Effector memory CD8-positive, alpha-beta T cell (primary cell): ENCODE results near the gene EPB41L1.

Source experiments
- ATAC-seq: fragments of 150-1000 bp; cut with Tn5 transposase; replicated peaks from 2 replicates; pipeline ENCODE4 v1.10.0; 2021; ENCODE audit warnings: mild to moderate bottlenecking, moderate library complexity
- DNase-seq, 3 experiments: peaks; one replicate each; pipeline ENCODE4 v3.0.0; 2021
- H3K27ac Mint-ChIP-seq, 2 donors: one replicate each; pipeline ENCODE4 v1.8.0; 2022; ENCODE audit warnings: mild to moderate bottlenecking in 2 of 2, mixed read lengths in 2 of 2, moderate library complexity in 2 of 2
- H3K27me3 Mint-ChIP-seq, 2 donors: one replicate each; pipeline ENCODE4 v1.8.0; 2022; ENCODE audit warnings: mixed read lengths in 2 of 2
- H3K36me3 Mint-ChIP-seq: one replicate; pipeline ENCODE4 v1.8.0; 2022; ENCODE audit warnings: mild to moderate bottlenecking, moderate library complexity, mixed read lengths; ENCODE audit not compliant: insufficient read depth
- H3K4me1 Mint-ChIP-seq, 2 donors: one replicate each; pipeline ENCODE4 v1.8.0; 2022; ENCODE audit warnings: low read depth in 2 of 2, mixed read lengths in 2 of 2
- H3K4me3 Mint-ChIP-seq, 2 donors: one replicate each; pipeline ENCODE4 v1.8.0; 2022; ENCODE audit warnings: mild to moderate bottlenecking in 2 of 2, mixed read lengths in 2 of 2, moderate library complexity in 2 of 2
- H3K9me3 Mint-ChIP-seq, 2 donors: one replicate each; pipeline ENCODE4 v1.8.0; 2022; ENCODE audit warnings: mixed read lengths in 2 of 2

The EPB41L1 gene

GRCh38 chr20:36175475-36175995 lies 21.0 kb downstream of the EPB41L1 start:
- Mint-ChIP-seq H3K4me1 (peaks cover 3 to 4% of the 10 kb centered on the region in 2 donors), H3K36me3 (no peaks in the 10 kb centered on the region), H3K27ac (no peak overlapping the region), H3K27me3 (peaks cover 13 to 62% of the 10 kb centered on the region in 2 donors), H3K9me3 (no peaks in the 10 kb centered on the region), H3K4me3 (no peak overlapping the region)
- DNase-seq (no peak), ATAC-seq (no peak)

- Mint-ChIP-seq H3K27ac (no peak overlapping the region), H3K4me3 (no peak overlapping the region), H3K4me1 (peaks cover 3 to 4% of the 10 kb centered on the region in 2 donors), H3K27me3 (peaks cover 13 to 62% of the 10 kb centered on the region in 2 donors), H3K9me3 (no peaks in the 10 kb centered on the region), H3K36me3 (no peaks in the 10 kb centered on the region)
- DNase-seq (no peak), ATAC-seq (no peak)
Observed at GRCh38 chr20:36177716-36178115, 23.2 kb downstream of the EPB41L1 start.

- H3K9me3 Mint-ChIP-seq = no peaks in the 10 kb centered on the region
- peak overlapping the region in 1 of 2 donors; percentile 41 for H3K27ac Mint-ChIP-seq
- H3K36me3 Mint-ChIP-seq = no peaks in the 10 kb centered on the region
- DNase-seq (no peak), ATAC-seq (no peak)
- peaks cover 13 to 53% of the 10 kb centered on the region in 2 donors for H3K27me3 Mint-ChIP-seq
- no peaks in the 10 kb centered on the region for H3K4me1 Mint-ChIP-seq
- no peak overlapping the region for H3K4me3 Mint-ChIP-seq
Observed at GRCh38 chr20:36179170-36179945, 24.8 kb downstream of the EPB41L1 start.

GRCh38 chr20:36180323-36180722 lies 25.8 kb downstream of the EPB41L1 start:
- Mint-ChIP-seq H3K27ac (no peak overlapping the region), H3K36me3 (no peaks in the 10 kb centered on the region), H3K27me3 (peaks cover 13 to 44% of the 10 kb centered on the region in 2 donors), H3K4me3 (no peak overlapping the region), H3K4me1 (no peaks in the 10 kb centered on the region), H3K9me3 (no peaks in the 10 kb centered on the region)
- ATAC-seq (no peak), DNase-seq (no peak)

GRCh38 chr20:36181934-36182603 lies 27.5 kb downstream of the EPB41L1 start:
- H3K27ac Mint-ChIP-seq = no peak overlapping the region

GRCh38 chr20:36182604-36183154 lies 28.1 kb downstream of the EPB41L1 start:
- Mint-ChIP-seq H3K36me3 (no peaks in the 10 kb centered on the region), H3K4me1 (no peaks in the 10 kb centered on the region), H3K4me3 (no peak overlapping the region), H3K27me3 (peaks cover 6 to 21% of the 10 kb centered on the region in 2 donors), H3K27ac (no peak overlapping the region), H3K9me3 (no peaks in the 10 kb centered on the region)
- ATAC-seq (no peak), DNase-seq (no peak)

More at GRCh38 chr20:36181934-36182603, 27.5 kb downstream of the EPB41L1 start:
- no peak overlapping the region for H3K4me3 Mint-ChIP-seq
- no peaks in the 10 kb centered on the region for H3K4me1 Mint-ChIP-seq
- no peaks in the 10 kb centered on the region for H3K36me3 Mint-ChIP-seq
- ATAC-seq = no peak
- H3K9me3 Mint-ChIP-seq = no peaks in the 10 kb centered on the region
- H3K27me3 Mint-ChIP-seq = peaks cover 13 to 27% of the 10 kb centered on the region in 2 donors
- DNase-seq = no peak

- Mint-ChIP-seq H3K4me1 (no peaks in the 10 kb centered on the region), H3K9me3 (no peaks in the 10 kb centered on the region), H3K4me3 (no peak overlapping the region), H3K36me3 (no peaks in the 10 kb centered on the region), H3K27ac (no peak overlapping the region), H3K27me3 (peaks cover 4 to 14% of the 10 kb centered on the region in 2 donors)
- DNase-seq (no peak), ATAC-seq (no peak)
Observed at GRCh38 chr20:36183155-36183944, 28.8 kb downstream of the EPB41L1 start.

- Mint-ChIP-seq H3K9me3 (no peaks in the 10 kb centered on the region), H3K4me1 (no peaks in the 10 kb centered on the region), H3K36me3 (no peaks in the 10 kb centered on the region), H3K27me3 (no peaks in the 10 kb centered on the region), H3K27ac (no peak overlapping the region), H3K4me3 (no peak overlapping the region)
- no peak for ATAC-seq
- no peak for DNase-seq
Observed at GRCh38 chr20:36184816-36185776, 30.6 kb downstream of the EPB41L1 start.

GRCh38 chr20:36193977-36194712 lies 39.6 kb downstream of the EPB41L1 start:
- Mint-ChIP-seq H3K27me3 (peaks cover 12 to 40% of the 10 kb centered on the region in 2 donors), H3K4me1 (no peaks in the 10 kb centered on the region), H3K4me3 (no peak overlapping the region), H3K36me3 (no peaks in the 10 kb centered on the region), H3K27ac (no peak overlapping the region), H3K9me3 (no peaks in the 10 kb centered on the region)
- no peak for ATAC-seq
- DNase-seq = no peak

GRCh38 chr20:36196676-36197075 lies 42.1 kb downstream of the EPB41L1 start:
- no peaks in the 10 kb centered on the region for H3K9me3 Mint-ChIP-seq
- DNase-seq = no peak
- H3K27me3 Mint-ChIP-seq = peaks cover 12 to 52% of the 10 kb centered on the region in 2 donors
- H3K4me3 Mint-ChIP-seq = no peak overlapping the region
- no peaks in the 10 kb centered on the region for H3K36me3 Mint-ChIP-seq
- no peak overlapping the region for H3K27ac Mint-ChIP-seq
- ATAC-seq = no peak
- peaks cover 0 to 3% of the 10 kb centered on the region in 2 donors for H3K4me1 Mint-ChIP-seq

- Mint-ChIP-seq H3K4me3 (no peak overlapping the region), H3K36me3 (no peaks in the 10 kb centered on the region), H3K4me1 (peaks cover 0 to 3% of the 10 kb centered on the region in 2 donors), H3K27me3 (peaks cover 12 to 52% of the 10 kb centered on the region in 2 donors), H3K27ac (no peak overlapping the region), H3K9me3 (no peaks in the 10 kb centered on the region)
- no peak for DNase-seq
- no peak for ATAC-seq
Observed at GRCh38 chr20:36197271-36197670, 42.7 kb downstream of the EPB41L1 start.
